GM18951 (cell line): Measurements from ENCODE around the gene DLGAP5.
A peak's percentile ranks its signal among the peaks of the same experiment; 100 is the strongest.

Experiments
- POLR2A ChIP-seq: IDR thresholded peaks from 4 replicates; pipeline ENCODE4 v1.6.1; 2011; ENCODE audit warnings: mild to moderate bottlenecking; ENCODE audit not compliant: insufficient read length, insufficient read depth; ENCODE audit errors: extremely low read depth
- in situ Hi-C: fragments of 300-500 bp; cut with MboI; formaldehyde crosslinking; loops from one replicate; pipeline ENCODE4 v1.12.0; 2022; ENCODE audit warnings: low sequenced_read_pairs, mixed read lengths, inconsistent platforms; ENCODE audit not compliant: unreplicated experiment

DLGAP5 gene

GRCh38 chr14:55103971-55104954, 87.1 kb downstream of the DLGAP5 start:
- in situ Hi-C loops: no loop called here
- TF ChIP-seq POLR2A: no peak

- in situ Hi-C loops: no loop called here
- peak; percentile 42 for TF ChIP-seq POLR2A
Measured at GRCh38 chr14:55103005-55103640, 88.3 kb downstream of the DLGAP5 start.

- in situ Hi-C loops: no loop called here
Measured at GRCh38 chr14:55102141-55102621, 89.2 kb downstream of the DLGAP5 start.

GRCh38 chr14:55101698-55102097, 89.7 kb downstream of the DLGAP5 start:
- in situ Hi-C loops: no loop called here
- TF ChIP-seq POLR2A: no peak

More at GRCh38 chr14:55102141-55102621, 89.2 kb downstream of the DLGAP5 start:
- TF ChIP-seq POLR2A: peak; percentile 80

- no peak for TF ChIP-seq POLR2A
- in situ Hi-C loops: no loop called here
Measured at GRCh38 chr14:55099756-55100155, 91.6 kb downstream of the DLGAP5 start.

GRCh38 chr14:55098561-55098898, 92.9 kb downstream of the DLGAP5 start:
- no peak for TF ChIP-seq POLR2A
- in situ Hi-C loops: no loop called here
